ENCODE results near the gene NTSR2. TPM values are rescaled to one million over a fixed set of nuclear protein-coding genes. Genes with fewer than 3 reads are reported as not detected.

The NTSR2 gene
- polyA plus RNA-seq, 1 experiment, result not detected

DNA sequence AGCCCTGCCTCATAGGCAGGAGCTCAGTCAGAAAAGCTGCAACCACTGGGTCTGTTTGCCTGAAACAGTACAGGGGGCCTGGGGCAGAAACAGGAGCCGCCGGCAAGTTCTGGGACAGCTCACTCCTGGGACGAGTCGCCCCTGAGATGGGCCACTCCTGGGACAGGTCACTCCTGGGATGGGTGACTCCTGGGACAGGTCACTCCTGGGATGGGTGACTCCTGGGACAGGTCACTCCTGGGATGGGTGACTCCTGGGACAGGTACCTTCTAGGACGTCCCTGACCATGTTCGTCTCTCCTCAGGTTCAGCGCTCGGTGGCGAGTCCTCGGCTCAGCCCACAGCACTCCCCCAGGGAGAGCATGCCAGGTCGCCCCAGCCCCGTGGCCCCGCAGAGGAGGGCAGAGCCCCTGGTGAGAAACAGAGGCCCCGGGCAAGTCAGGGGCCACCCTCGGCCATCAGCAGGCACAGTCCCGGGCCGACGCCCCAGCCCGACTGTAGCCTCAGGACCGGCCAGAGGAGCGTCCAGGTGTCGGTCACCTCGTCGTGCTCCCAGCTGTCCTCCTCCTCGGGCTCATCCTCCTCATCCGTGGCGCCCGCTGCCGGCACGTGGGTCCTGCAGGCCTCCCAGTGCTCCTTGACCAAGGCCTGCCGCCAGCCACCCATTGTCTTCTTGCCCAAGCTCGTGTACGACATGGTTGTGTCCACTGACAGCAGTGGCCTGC lies 51.8 kb downstream of the NTSR2 start:
- ChIA-PET POLR2A (no interaction called here), CTCF (no interaction called here)
- DNase-seq (ENCODE audit: low read depth), result no peak
- H3K36me3 ChIP-seq (ENCODE audit: control insufficient read depth, insufficient read depth, low read length), result no peaks in the 10 kb centered on the region
- H3K27me3 ChIP-seq (ENCODE audit: control insufficient read depth, insufficient read depth, low read length), result no peaks in the 10 kb centered on the region
- no peak for TF ChIP-seq CTCF (IDR thresholded peaks at IDR 0.05; ENCODE audit: insufficient read depth, low read depth, low read length)
- no peak overlapping the region for H3K4me3 ChIP-seq (ENCODE audit: low read depth, low read length)

GRCh38 chr2:11617527-11617926 lies 52.5 kb downstream of the NTSR2 start:
- H3K36me3 ChIP-seq (ENCODE audit: control insufficient read depth, insufficient read depth, low read length), result no peaks in the 10 kb centered on the region
- ChIA-PET POLR2A (no interaction called here), CTCF (no interaction called here)
- no peak for TF ChIP-seq CTCF (IDR thresholded peaks at IDR 0.05; ENCODE audit: insufficient read depth, low read depth, low read length)
- H3K4me3 ChIP-seq (ENCODE audit: low read depth, low read length), result no peak overlapping the region
- no peaks in the 10 kb centered on the region for H3K27me3 ChIP-seq (ENCODE audit: control insufficient read depth, insufficient read depth, low read length)
- DNase-seq (ENCODE audit: low read depth), result no peak

GRCh38 chr2:11616851-11617415 lies 53.1 kb downstream of the NTSR2 start:
- no peaks in the 10 kb centered on the region for H3K27me3 ChIP-seq (ENCODE audit: control insufficient read depth, insufficient read depth, low read length)
- ChIA-PET POLR2A (no interaction called here), CTCF (no interaction called here)
- no peak overlapping the region for H3K4me3 ChIP-seq (ENCODE audit: low read depth, low read length)
- H3K36me3 ChIP-seq (ENCODE audit: control insufficient read depth, insufficient read depth, low read length), result no peaks in the 10 kb centered on the region
- no peak for DNase-seq (ENCODE audit: low read depth)
- TF ChIP-seq CTCF (IDR thresholded peaks at IDR 0.05; ENCODE audit: insufficient read depth, low read depth, low read length), result no peak

- no peak for TF ChIP-seq CTCF (IDR thresholded peaks at IDR 0.05; ENCODE audit: insufficient read depth, low read depth, low read length)
- DNase-seq (ENCODE audit: low read depth), result no peak
- CTCF ChIA-PET, result no interaction called here
- Histone ChIP-seq H3K36me3 (ENCODE audit: control insufficient read depth, insufficient read depth, low read length) (no peaks in the 10 kb centered on the region), H3K4me3 (ENCODE audit: low read depth, low read length) (no peak overlapping the region), H3K27me3 (ENCODE audit: control insufficient read depth, insufficient read depth, low read length) (no peaks in the 10 kb centered on the region)
- POLR2A ChIA-PET, result no interaction called here
Measured at GRCh38 chr2:11616097-11616687, 53.8 kb downstream of the NTSR2 start.

GRCh38 chr2:11615209-11615608 lies 54.8 kb downstream of the NTSR2 start:
- ChIA-PET CTCF (interaction anchor here (1.0 kb wide), 1 partner anchor 33 kb away, joined by 7 read pairs; no protein-coding TSS in a partner anchor), POLR2A (no interaction called here)
- no peak overlapping the region for H3K4me3 ChIP-seq (ENCODE audit: low read depth, low read length)
- DNase-seq (ENCODE audit: low read depth), result no peak
- H3K27me3 ChIP-seq (ENCODE audit: control insufficient read depth, insufficient read depth, low read length), result no peaks in the 10 kb centered on the region
- H3K36me3 ChIP-seq (ENCODE audit: control insufficient read depth, insufficient read depth, low read length), result no peaks in the 10 kb centered on the region
- TF ChIP-seq CTCF (IDR thresholded peaks at IDR 0.05; ENCODE audit: insufficient read depth, low read depth, low read length), result no peak

All from BJ (cell line).